ENCODE data around the gene CCN6.
A peak's percentile ranks its signal among the peaks of the same experiment; 100 is the strongest.
"Not testable (repeated sequence)": the region's sequence is repeated elsewhere in the genome, so short reads cannot be mapped to it uniquely, and the experiment has no call there.

CCN6 gene

GRCh38 chr6:112054555-112055190 is 769 bp downstream of the CCN6 start:
- DNase-seq, result no peak

DNA sequence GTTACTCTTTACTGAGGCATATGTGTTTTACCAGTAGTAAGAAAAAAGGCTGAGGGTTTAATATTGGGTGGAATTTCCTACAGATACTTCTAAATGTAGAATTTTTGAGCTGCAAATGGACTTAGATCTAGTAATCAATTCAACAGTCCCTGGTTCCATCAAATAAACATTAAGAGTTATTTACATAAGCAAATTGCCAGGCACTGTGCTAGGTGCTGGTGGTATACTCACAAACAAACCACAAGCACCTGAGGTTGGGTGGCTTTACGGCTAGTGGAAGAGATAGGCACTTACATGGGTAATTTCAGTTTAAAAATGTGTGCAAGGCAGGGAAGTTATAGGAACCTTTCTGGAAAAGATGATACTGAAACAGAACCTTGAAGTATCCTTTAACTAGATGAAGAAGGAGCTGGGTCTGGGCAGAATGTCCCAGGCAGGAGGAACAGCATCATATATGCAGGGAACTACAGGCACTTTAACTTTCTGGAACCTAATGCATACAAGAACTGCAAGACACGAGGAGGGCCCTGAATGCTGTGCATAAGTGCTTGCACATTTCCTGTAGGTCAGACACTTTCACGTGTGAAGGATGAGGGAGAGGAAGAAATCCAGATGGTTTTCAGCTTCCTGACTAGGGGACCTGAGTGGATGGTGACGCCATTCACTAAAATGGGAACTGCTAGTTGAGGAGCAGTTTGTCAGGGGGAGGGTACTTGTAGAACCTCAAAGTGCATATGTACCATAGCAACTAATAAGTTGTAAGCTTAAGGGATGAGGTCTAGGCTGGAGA is 4.5 kb downstream of the CCN6 start:
- DNase-seq, result no peak

DNA sequence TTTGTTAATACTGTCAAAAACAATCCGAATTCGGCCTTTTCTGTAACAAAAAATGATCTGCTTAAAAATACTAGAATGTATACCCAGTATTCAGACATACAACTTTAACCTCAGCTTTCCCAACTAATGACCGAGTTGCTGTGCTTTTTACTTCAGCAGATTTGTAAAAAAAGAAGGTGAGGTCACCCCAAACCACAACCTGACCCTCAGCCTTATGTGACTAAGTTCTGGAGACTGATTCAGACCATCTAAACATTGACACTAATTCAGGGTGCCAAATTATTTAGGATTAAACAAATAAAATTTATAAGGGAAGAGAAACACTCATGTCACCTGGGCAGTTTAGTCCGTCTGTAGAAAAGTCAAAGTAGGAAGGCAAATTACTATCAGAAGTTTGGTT is 7.7 kb downstream of the CCN6 start:
- DNase-seq, result no peak

DNA sequence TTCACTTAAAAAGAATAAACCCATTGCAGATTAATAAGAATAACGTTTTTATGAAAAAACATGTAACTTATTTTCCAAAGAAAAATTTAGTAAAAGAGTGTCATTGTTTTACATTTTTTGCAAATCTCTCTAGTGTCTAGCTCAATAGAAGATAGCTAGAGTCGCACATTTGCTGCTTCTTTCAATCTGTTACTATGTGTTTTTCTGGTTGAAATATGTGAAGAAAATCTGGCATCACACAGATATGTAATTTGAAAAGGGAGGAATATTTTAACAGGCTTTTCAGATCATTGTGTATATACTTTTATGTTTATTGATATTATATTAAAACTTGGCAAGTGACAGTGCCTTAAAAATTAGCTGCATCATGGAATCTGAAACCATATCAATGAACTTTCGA is 9.1 kb downstream of the CCN6 start:
- DNase-seq, result no peak

- no peak for DNase-seq
Measured at GRCh38 chr6:112065426-112065986, 11.6 kb downstream of the CCN6 start.

DNA sequence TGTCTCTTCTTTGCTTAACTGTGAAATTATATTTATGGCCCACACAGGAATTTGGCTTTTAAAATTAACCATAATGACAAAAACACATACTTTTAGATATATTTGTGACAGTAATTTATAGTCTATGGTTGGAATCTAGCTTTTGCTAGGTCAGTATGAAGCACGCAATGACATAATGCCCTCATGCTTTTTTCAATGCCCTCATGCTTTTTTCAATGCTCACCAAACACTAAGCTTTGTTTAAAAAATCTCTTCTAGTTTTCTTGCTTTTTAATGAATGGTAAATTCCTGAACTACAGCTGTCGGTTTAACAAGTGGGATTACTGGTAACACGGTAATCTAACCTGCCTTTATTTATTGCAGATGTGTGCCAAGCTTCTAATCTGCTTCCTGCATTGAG is 12.7 kb downstream of the CCN6 start:
- no peak for DNase-seq

GRCh38 chr6:112081569-112081968 is 27.7 kb downstream of the CCN6 start:
- no peak for DNase-seq

DNA sequence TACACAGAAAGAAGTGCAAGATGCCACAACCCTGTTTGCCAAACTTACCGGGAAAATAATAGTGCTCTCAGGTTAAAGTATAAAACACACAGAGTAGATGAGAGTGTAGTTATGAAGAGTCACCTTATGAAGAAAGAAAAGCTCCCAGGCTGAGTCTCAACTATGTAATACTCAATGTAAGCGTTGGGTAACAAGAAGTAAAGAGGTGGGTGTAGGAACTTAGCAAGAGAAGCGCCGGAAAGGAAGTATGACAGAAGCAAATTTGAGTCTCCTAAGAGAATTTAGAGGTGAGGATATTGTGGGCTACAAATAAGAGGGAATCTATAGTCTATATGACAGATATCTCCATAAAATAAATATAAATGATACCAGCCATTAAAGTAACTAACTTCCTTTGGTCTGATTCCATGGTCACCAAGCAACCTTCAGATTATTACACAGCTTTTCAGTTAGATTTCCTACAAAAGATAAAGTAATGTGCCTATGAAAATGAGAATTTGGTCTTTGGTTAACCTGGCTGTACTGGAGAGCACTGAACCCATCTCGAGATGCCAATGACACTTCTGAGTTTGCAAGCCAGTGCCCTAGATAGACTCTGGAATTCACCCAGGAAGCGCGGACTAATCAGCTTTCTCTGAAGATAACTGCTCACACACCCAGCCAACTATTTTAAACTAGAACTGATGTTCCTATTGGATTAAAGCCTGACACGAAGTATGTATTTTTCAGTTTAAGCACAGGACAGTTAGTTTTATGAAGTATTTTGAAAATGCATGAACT is 31.6 kb downstream of the CCN6 start:
- no peak for DNase-seq

DNA sequence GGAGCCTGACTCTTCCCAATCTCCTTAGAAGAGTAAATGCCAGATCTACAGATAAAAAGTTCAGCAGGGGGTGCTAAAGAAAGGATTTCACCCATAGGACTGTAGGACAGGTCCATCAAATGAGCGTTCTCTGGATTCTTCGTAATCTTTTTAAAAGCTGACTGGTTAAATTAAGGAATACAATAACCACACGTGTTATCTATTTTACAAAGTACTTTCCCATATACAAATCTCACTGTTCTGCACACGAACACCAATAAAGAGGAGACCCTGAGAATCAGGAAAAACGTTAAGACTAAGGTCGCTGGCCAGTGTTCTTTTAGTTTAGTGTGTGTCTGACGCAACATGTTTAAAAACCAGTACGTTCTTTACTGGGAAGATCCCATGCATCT is 32.8 kb downstream of the CCN6 start:
- peak; percentile 85 for DNase-seq

- peak; percentile 97 for DNase-seq
Measured at GRCh38 chr6:112087136-112087911, 33.4 kb downstream of the CCN6 start, which contains the start of the genes FAM229B and TUBE1. TSS of gene FAM229B (plus strand) at chr6:112087591. CDS start at chr6:112099284, 11,693 bp downstream. TSS of gene TUBE1 (minus strand) at chr6:112087482. CDS start at chr6:112087434, 48 bp downstream.

- DNase-seq, result peak; percentile 46
Measured at GRCh38 chr6:112087916-112088315, 34.0 kb downstream of the CCN6 start.

GRCh38 chr6:112096901-112097300 is 43.0 kb downstream of the CCN6 start:
- no peak for DNase-seq

- no peak for DNase-seq
Measured at GRCh38 chr6:112100561-112100960, 46.7 kb downstream of the CCN6 start.

GRCh38 chr6:112106026-112106425 is 52.1 kb downstream of the CCN6 start:
- not testable (repeated sequence) for DNase-seq

GRCh38 chr6:112106562-112106961 is 52.7 kb downstream of the CCN6 start:
- DNase-seq, result no peak

- no peak for DNase-seq
Measured at GRCh38 chr6:112109262-112109661, 55.4 kb downstream of the CCN6 start.

GRCh38 chr6:112113431-112113830 is 59.5 kb downstream of the CCN6 start:
- no peak for DNase-seq

DNA sequence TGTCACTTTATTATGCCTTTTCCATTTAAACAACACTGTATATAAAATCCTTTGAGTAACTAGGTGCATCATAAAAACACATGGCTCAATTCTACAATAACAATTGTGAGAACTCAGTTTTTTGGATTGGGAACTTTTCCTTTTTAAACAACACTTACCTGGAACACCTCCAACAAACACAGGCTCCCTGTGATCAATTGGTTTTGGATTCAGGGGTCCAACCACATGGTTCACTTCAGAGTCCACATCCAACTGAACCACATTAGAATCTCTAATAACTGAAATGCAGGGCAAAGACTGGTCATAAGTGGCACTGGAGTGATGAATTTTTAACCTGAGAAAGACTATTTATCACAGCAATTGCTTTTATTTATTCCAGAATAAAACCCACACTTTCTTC is 60.0 kb downstream of the CCN6 start:
- DNase-seq, result no peak

- DNase-seq, result no peak
Measured at GRCh38 chr6:112114577-112115223, 60.8 kb downstream of the CCN6 start.

GRCh38 chr6:112116221-112116620 is 62.3 kb downstream of the CCN6 start:
- DNase-seq, result no peak

GRCh38 chr6:112117554-112117953 is 63.6 kb downstream of the CCN6 start:
- peak; percentile 38 for DNase-seq

DNA sequence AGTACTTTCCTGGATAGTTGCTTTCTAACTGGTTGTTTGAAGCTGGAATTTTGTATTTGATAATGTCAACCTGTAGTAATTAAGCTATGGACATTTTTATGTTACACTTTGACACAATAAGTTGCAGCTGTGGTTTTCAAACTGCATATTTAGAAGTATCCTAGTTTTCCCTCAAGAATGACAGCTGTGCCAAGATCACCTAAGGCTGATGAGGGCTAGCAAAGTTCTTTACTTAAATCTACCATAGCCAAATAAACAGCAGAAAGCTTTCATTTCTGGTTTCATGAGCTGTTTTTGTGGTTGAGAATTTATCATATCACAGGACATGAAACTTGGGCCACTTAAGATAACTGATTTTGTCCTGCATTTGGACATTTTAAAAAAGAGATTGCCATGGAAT is 64.1 kb downstream of the CCN6 start:
- peak; percentile 15 for DNase-seq
